Neuron (in vitro differentiated cells): Measurements from ENCODE around the gene RHEX.

ENCODE experiments used
- H2AFZ ChIP-seq: one replicate; pipeline ENCODE4 v1.6.1; 2013; ENCODE audit warnings: low read depth, mild to moderate bottlenecking, inconsistent platforms, low read length, moderate library complexity
- H3K27me3 ChIP-seq: one replicate; pipeline ENCODE4 v1.6.1; 2013; ENCODE audit warnings: low read length; ENCODE audit not compliant: insufficient read depth
- H3K36me3 ChIP-seq: one replicate; pipeline ENCODE4 v1.6.1; 2013; ENCODE audit warnings: low read length; ENCODE audit not compliant: insufficient read depth
- H3K4me1 ChIP-seq: one replicate; pipeline ENCODE4 v1.6.1; 2013; ENCODE audit warnings: low read length; ENCODE audit not compliant: insufficient read depth
- H3K4me3 ChIP-seq: 2 replicates; pipeline ENCODE4 v1.5.1; 2013; ENCODE audit warnings: mild to moderate bottlenecking, low read length, moderate library complexity
- H3K9me3 ChIP-seq: one replicate; pipeline ENCODE4 v1.6.1; 2013; ENCODE audit warnings: low read length

Gene RHEX

GRCh38 chr1:206070627-206071304 lies 17.8 kb downstream of the RHEX start:
- Histone ChIP-seq H2AFZ (no peak overlapping the region), H3K4me3 (no peak overlapping the region), H3K9me3 (no peaks in the 10 kb centered on the region), H3K27me3 (no peaks in the 10 kb centered on the region), H3K36me3 (no peaks in the 10 kb centered on the region), H3K4me1 (no peaks in the 10 kb centered on the region)

GRCh38 chr1:206074839-206075238 lies 21.9 kb downstream of the RHEX start:
- Histone ChIP-seq H3K4me3 (no peak overlapping the region), H3K9me3 (no peaks in the 10 kb centered on the region), H2AFZ (no peak overlapping the region), H3K27me3 (peaks cover 3% of the 10 kb centered on the region), H3K4me1 (no peaks in the 10 kb centered on the region), H3K36me3 (no peaks in the 10 kb centered on the region)

DNA sequence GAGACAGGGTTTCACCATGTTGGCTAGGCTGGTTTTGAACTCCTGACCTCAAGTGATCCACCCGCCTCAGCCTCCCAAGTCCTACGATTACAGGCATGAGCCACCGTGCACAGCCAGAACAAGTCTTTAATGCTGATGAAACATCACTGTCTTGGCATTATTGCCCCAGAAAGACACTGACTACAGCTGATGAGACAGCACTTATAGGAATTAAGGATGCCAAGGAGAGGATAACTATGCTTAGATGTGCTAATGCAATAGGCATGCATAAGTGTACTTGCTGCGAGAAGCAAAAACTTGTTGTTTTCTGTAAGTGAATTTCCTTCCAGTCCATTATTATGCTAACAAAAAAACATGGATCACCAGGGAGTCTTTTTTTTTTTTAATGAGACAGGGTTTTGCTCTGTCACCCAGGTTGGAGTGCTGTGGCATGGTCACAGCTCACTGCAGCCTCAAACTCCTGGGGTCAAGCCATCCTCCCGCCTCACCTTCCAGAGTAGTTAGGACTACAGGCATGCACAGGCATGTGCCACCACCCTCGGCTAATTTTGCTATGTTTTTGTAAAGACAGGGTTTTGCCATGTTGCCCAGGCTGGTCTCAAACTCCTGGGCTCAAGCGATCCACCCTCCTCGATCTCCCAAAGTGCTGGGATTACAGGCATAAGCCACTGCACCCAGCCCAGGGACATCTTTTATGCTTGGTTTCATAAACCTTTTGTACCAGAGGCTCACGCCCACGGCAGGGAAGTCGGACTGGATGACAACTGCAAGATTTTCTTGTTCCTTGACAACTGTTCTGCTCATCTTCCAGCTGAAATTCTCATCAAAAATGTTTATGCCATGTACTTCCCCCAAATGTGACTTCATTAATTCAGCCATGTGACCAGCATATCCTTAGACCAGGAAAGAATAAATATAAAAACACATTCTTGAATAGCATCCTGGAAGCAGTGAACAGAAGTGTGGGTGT lies 23.1 kb downstream of the RHEX start:
- Histone ChIP-seq H3K4me1 (no peaks in the 10 kb centered on the region), H3K4me3 (no peak overlapping the region), H3K9me3 (no peaks in the 10 kb centered on the region), H3K27me3 (peaks cover 9% of the 10 kb centered on the region), H2AFZ (no peak overlapping the region), H3K36me3 (no peaks in the 10 kb centered on the region)

- Histone ChIP-seq H3K4me3 (no peak overlapping the region), H3K9me3 (no peaks in the 10 kb centered on the region), H3K36me3 (no peaks in the 10 kb centered on the region), H3K27me3 (peaks cover 13% of the 10 kb centered on the region), H2AFZ (no peak overlapping the region), H3K4me1 (no peaks in the 10 kb centered on the region)
These were observed 26.2 kb downstream of the RHEX start for GRCh38 chr1:206079135-206079534.

GRCh38 chr1:206080026-206080820 lies 27.2 kb downstream of the RHEX start:
- H3K27me3 ChIP-seq, result peaks cover 13% of the 10 kb centered on the region
- H3K4me1 ChIP-seq, result no peaks in the 10 kb centered on the region
- H3K36me3 ChIP-seq, result no peaks in the 10 kb centered on the region
- H3K9me3 ChIP-seq, result no peaks in the 10 kb centered on the region
- H3K4me3 ChIP-seq, result no peak overlapping the region
- H2AFZ ChIP-seq, result no peak overlapping the region

GRCh38 chr1:206081856-206082255 lies 28.9 kb downstream of the RHEX start:
- H3K27me3 ChIP-seq, result peaks cover 12% of the 10 kb centered on the region
- H2AFZ ChIP-seq, result no peak overlapping the region
- no peaks in the 10 kb centered on the region for H3K36me3 ChIP-seq
- no peak overlapping the region for H3K4me3 ChIP-seq
- no peaks in the 10 kb centered on the region for H3K4me1 ChIP-seq
- no peaks in the 10 kb centered on the region for H3K9me3 ChIP-seq

DNA sequence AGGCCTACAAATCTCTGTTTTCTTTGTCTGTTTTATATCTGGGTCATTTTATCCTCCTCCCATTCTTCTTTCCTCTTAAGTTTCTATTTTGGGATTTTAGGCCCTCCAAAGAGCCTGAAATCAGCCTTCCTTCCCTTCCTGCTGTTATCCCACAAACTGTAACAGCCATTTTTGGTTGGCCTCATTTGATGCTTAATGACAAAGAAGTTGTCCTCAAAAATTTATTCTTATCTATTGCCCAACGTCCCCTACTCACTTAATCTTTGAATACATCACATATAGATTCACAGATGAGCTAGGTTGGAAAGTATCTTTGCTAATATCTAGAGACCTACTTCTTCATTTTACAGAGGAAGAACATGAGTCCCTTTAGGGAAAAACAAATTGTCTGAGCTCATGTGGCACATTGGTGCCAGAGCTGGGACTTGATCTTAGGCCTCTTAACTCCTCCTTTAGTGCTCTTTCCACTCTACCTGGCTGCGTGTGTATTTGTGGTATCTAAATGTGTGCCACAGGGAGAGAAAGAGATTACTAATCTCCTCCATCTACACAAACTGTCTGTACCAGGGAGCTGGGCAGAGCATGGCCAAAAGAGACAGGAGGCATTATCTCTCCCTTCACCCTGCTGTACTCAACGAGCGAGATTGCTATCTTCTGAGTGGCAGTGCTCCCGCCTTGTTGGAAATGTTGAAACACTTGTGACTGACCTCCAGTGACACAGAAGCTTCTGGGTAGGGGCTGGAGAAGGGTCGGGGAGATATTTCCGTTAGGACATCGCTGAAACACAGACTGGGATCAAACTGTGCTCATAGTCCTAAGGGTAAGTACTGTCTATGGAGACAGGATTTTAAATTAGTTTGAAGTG lies 30.1 kb downstream of the RHEX start:
- H3K9me3 ChIP-seq, result no peaks in the 10 kb centered on the region
- H3K27me3 ChIP-seq, result peaks cover 9% of the 10 kb centered on the region
- H3K36me3 ChIP-seq, result no peaks in the 10 kb centered on the region
- no peaks in the 10 kb centered on the region for H3K4me1 ChIP-seq
- H3K4me3 ChIP-seq, result no peak overlapping the region
- no peak overlapping the region for H2AFZ ChIP-seq

DNA sequence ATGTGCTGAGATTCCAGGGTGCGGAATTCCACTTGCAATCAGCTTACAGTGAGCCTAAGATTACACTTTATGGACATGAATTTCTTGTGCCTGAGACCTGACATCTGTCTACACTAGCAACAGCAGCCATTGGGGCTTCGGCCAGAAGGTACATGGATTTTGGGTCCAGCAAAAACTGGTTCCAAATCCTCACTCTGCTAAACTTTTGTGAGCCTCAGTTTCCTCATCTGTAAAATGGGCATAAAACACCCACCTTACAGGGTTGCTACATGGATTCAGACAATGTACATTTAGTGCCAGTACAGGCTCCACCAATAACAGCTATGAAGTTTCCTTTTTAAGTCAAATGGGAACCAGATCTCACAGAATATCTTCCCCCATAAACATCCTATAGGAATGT lies 30.8 kb downstream of the RHEX start:
- H3K27me3 ChIP-seq, result peaks cover 9% of the 10 kb centered on the region
- H3K9me3 ChIP-seq, result no peaks in the 10 kb centered on the region
- H3K4me3 ChIP-seq, result no peak overlapping the region

GRCh38 chr1:206087091-206087490 lies 34.1 kb downstream of the RHEX start:
- H3K4me1 ChIP-seq, result no peaks in the 10 kb centered on the region
- no peak overlapping the region for H3K4me3 ChIP-seq
- H3K36me3 ChIP-seq, result no peaks in the 10 kb centered on the region
- H3K27me3 ChIP-seq, result peaks cover 3% of the 10 kb centered on the region
- H2AFZ ChIP-seq, result no peak overlapping the region
- H3K9me3 ChIP-seq, result no peaks in the 10 kb centered on the region

More for the DNA sequence above, 30.8 kb downstream of the RHEX start:
- Histone ChIP-seq H3K36me3 (no peaks in the 10 kb centered on the region), H3K4me1 (no peaks in the 10 kb centered on the region), H2AFZ (no peak overlapping the region)

- Histone ChIP-seq H3K9me3 (no peaks in the 10 kb centered on the region), H3K36me3 (no peaks in the 10 kb centered on the region), H3K4me3 (no peak overlapping the region), H2AFZ (no peak overlapping the region), H3K4me1 (no peaks in the 10 kb centered on the region), H3K27me3 (peaks cover 3% of the 10 kb centered on the region)
These were observed 36.4 kb downstream of the RHEX start for GRCh38 chr1:206089341-206089740.

DNA sequence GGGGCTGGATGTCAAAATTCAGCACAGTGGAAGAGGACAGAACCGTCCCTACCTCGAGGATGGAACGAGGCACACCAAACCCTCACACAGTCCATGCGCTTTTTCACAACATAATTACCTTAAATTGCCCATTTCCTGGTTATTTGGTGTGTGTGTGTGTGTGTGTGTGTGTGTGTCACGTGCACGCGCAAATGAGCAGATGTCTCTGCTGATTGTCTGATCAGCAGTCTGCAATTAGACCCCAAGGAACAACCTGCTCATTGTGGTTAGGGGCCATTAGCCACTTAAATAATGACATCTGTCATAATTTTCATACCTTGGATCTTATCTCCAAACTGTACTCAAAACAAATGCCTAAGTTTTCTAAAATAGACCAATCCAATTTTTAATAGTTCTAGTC lies 41.1 kb downstream of the RHEX start:
- no peak overlapping the region for H3K4me3 ChIP-seq
- peaks cover 3% of the 10 kb centered on the region for H3K27me3 ChIP-seq
- H2AFZ ChIP-seq, result no peak overlapping the region
- H3K36me3 ChIP-seq, result no peaks in the 10 kb centered on the region
- H3K4me1 ChIP-seq, result no peaks in the 10 kb centered on the region
- H3K9me3 ChIP-seq, result no peaks in the 10 kb centered on the region

- Histone ChIP-seq H2AFZ (no peak overlapping the region), H3K36me3 (no peaks in the 10 kb centered on the region), H3K4me1 (no peaks in the 10 kb centered on the region), H3K4me3 (no peak overlapping the region), H3K27me3 (peaks cover 3% of the 10 kb centered on the region), H3K9me3 (no peaks in the 10 kb centered on the region)
These were observed 44.4 kb downstream of the RHEX start for GRCh38 chr1:206097381-206097780.
